GM23248 (cell line): ENCODE data around the gene DPP10. TPM values are rescaled to one million over a fixed set of nuclear protein-coding genes. Genes with fewer than 3 reads are reported as not detected.

Source experiments
- DNase-seq: peaks from one replicate; pipeline ENCODE4 v3.0.0-alpha.2; 2015
- H2AFZ ChIP-seq: fragments of 200-600 bp; sonication (generic); 2 replicates; pipeline ENCODE4 v1.6.1; 2016; ENCODE audit warnings: antibody characterized with exemption
- H3F3A ChIP-seq: fragments of 200-600 bp; sonication (generic); 2 replicates; pipeline ENCODE4 v1.6.1; 2016; ENCODE audit warnings: mild to moderate bottlenecking, antibody characterized with exemption, mixed run types; ENCODE audit not compliant: insufficient read depth
- H3K27ac ChIP-seq: fragments of 200-600 bp; sonication (generic); 2 replicates; pipeline ENCODE4 v1.5.1; 2016; ENCODE audit warnings: mild to moderate bottlenecking
- H3K27me3 ChIP-seq: fragments of 200-600 bp; sonication (generic); replicated peaks from 2 replicates; pipeline ENCODE4 v1.6.1; 2016; ENCODE audit warnings: mild to moderate bottlenecking; ENCODE audit not compliant: insufficient read depth
- H3K36me3 ChIP-seq: fragments of 200-600 bp; sonication (generic); 2 replicates; pipeline ENCODE4 v1.6.1; 2016; ENCODE audit warnings: low read depth, mild to moderate bottlenecking
- H3K4me1 ChIP-seq: fragments of 200-600 bp; sonication (generic); 2 replicates; pipeline ENCODE4 v1.6.1; 2016; ENCODE audit warnings: mild to moderate bottlenecking; ENCODE audit not compliant: insufficient read depth
- H3K4me2 ChIP-seq: fragments of 200-600 bp; sonication (generic); one replicate; pipeline ENCODE4 v1.6.1; 2016; ENCODE audit warnings: mild to moderate bottlenecking; ENCODE audit not compliant: unreplicated experiment
- H3K4me3 ChIP-seq: fragments of 200-600 bp; sonication (generic); 2 replicates; pipeline ENCODE4 v1.5.1; 2016; ENCODE audit warnings: mild to moderate bottlenecking
- H3K79me2 ChIP-seq: fragments of 200-600 bp; sonication (generic); 2 replicates; pipeline ENCODE4 v1.6.1; 2016; ENCODE audit warnings: mild to moderate bottlenecking; ENCODE audit not compliant: insufficient read depth
- H3K9ac ChIP-seq: fragments of 200-600 bp; sonication (generic); 2 replicates; pipeline ENCODE4 v1.6.1; 2016; ENCODE audit warnings: mild to moderate bottlenecking
- H3K9me2 ChIP-seq: fragments of 200-600 bp; sonication (generic); 2 replicates; pipeline ENCODE4 v1.6.1; 2016; ENCODE audit warnings: mixed run types, mild to moderate bottlenecking, moderate library complexity; ENCODE audit not compliant: insufficient read depth
- H3K9me3 ChIP-seq: fragments of 200-600 bp; sonication (generic); one replicate; pipeline ENCODE4 v1.6.1; 2017; ENCODE audit warnings: low read depth
- H4K20me1 ChIP-seq: fragments of 200-600 bp; sonication (generic); 2 replicates; pipeline ENCODE4 v1.6.0; 2016; ENCODE audit not compliant: insufficient read depth
- EZH2 ChIP-seq: fragments of 200-600 bp; sonication (generic); IDR thresholded peaks from 2 replicates; pipeline ENCODE4 v1.6.1; 2018; ENCODE audit warnings: antibody characterized with exemption, mild to moderate bottlenecking; ENCODE audit not compliant: insufficient read depth, poor library complexity, severe bottlenecking
- EZH2phosphoT487 ChIP-seq: fragments of 200-600 bp; sonication (generic); IDR thresholded peaks from 2 replicates; pipeline ENCODE4 v1.6.1; 2018; ENCODE audit warnings: antibody characterized with exemption, moderate library complexity, mild to moderate bottlenecking, low read depth; ENCODE audit not compliant: insufficient read depth
- WGBS, 2 experiments: methylation state at CpG; one replicate each; pipeline ENCODE4 v1.1.6; 2015 to 2017; ENCODE audit warnings: low lambda C conversion rate in 2 of 2, low coverage in 1 of 2; ENCODE audit errors: missing lambda C conversion rate in 2 of 2; 5-methylcytosine and 5-hydroxymethylcytosine counted together
- in situ Hi-C: fragments of 300-500 bp; cut with MboI; formaldehyde crosslinking; loops from 2 replicates; pipeline ENCODE4 v1.15.0; 2020
- polyA plus RNA-seq: library from polyadenylated mRNA; unstranded; fragments of >200 nt; fragmentation: Nextera tagmentation; extraction: Ambion mirVana; gene quantifications from 2 replicates; pipeline ENCODE4 v1.2.1, GENCODE V29; 2016
- total RNA-seq: library from RNA; depleted of rRNA; stranded (reverse); fragments of >200 nt; shearing (Covaris generic); gene quantifications from 2 replicates; pipeline ENCODE4 v1.2.3, GENCODE V29; 2014

The DPP10 gene
- total and polyA plus RNA-seq, 2 experiments from 2014 or later, result not detected

DNA sequence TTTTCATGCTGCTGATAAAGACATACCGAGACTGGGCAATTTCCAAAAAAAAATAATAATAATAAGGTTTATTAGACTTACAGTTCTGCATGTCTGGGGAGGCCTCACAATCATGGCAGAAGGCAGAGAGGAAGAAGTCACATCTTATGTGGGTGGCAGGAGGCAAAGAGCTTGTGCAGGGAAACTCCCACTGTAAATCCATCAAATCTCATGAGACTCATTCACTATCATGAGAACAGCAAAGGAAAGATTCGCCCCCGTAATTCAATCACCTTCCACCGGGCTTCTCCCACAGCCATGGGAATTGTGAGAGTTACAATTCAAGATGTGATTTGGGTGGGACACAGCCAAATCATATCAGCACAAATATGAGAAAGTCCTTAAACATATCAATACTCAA, 1314.8 kb downstream of the DPP10 start:
- no peak overlapping the region for H3K4me3 ChIP-seq
- H3F3A ChIP-seq, result no peaks in the 10 kb centered on the region
- H3K4me2 ChIP-seq, result no peak overlapping the region
- in situ Hi-C loops, result no loop called here
- H3K79me2 ChIP-seq, result no peaks in the 10 kb centered on the region
- H2AFZ ChIP-seq, result no peak overlapping the region
- H3K36me3 ChIP-seq, result no peaks in the 10 kb centered on the region
- no peaks in the 10 kb centered on the region for H3K9me2 ChIP-seq
- no peaks in the 10 kb centered on the region for H4K20me1 ChIP-seq
- 20 to 22% methylated on average over 4 of the region's 4 CpGs for WGBS, 2 experiments
- no peak overlapping the region for H3K9ac ChIP-seq
- no peak overlapping the region for H3K27ac ChIP-seq
- no peaks in the 10 kb centered on the region for H3K27me3 ChIP-seq
- TF ChIP-seq EZH2phosphoT487 (no peak), EZH2 (no peak)
- no peaks in the 10 kb centered on the region for H3K9me3 ChIP-seq
- H3K4me1 ChIP-seq, result no peaks in the 10 kb centered on the region
- DNase-seq, result no peak

DNA sequence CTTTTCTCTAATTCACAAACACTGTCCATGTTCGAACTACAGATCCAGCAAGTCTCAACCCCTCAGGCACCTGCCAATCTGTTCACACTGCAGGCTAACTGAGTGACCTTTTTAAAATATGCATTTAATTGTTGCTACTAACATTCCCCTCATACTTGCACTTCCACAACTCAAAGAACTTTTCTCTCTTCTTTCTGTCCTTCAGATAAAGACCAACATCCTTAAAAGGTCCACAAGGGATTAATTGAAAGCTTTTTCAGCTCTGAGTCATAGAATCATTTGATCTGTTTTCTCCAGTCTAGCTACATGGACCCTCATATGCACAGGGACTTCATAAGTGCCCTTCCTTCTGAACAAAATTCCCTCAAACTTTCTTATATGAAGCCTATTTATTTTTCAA, 1321.2 kb downstream of the DPP10 start:
- H3K36me3 ChIP-seq, result no peaks in the 10 kb centered on the region
- 0 to 3% methylated on average over 1 of the region's 1 CpG for WGBS, 2 experiments
- no peaks in the 10 kb centered on the region for H3K9me3 ChIP-seq
- no peaks in the 10 kb centered on the region for H3K27me3 ChIP-seq
- H3K4me1 ChIP-seq, result no peaks in the 10 kb centered on the region
- TF ChIP-seq EZH2phosphoT487, result no peak
- TF ChIP-seq EZH2, result no peak
- H3F3A ChIP-seq, result no peaks in the 10 kb centered on the region
- H3K4me3 ChIP-seq, result no peak overlapping the region
- DNase-seq, result no peak
- H3K79me2 ChIP-seq, result no peaks in the 10 kb centered on the region
- H3K9ac ChIP-seq, result no peak overlapping the region
- H2AFZ ChIP-seq, result no peak overlapping the region
- no peaks in the 10 kb centered on the region for H3K9me2 ChIP-seq
- H3K27ac ChIP-seq, result no peak overlapping the region
- in situ Hi-C loops, result no loop called here
- no peaks in the 10 kb centered on the region for H4K20me1 ChIP-seq
- no peak overlapping the region for H3K4me2 ChIP-seq

DNA sequence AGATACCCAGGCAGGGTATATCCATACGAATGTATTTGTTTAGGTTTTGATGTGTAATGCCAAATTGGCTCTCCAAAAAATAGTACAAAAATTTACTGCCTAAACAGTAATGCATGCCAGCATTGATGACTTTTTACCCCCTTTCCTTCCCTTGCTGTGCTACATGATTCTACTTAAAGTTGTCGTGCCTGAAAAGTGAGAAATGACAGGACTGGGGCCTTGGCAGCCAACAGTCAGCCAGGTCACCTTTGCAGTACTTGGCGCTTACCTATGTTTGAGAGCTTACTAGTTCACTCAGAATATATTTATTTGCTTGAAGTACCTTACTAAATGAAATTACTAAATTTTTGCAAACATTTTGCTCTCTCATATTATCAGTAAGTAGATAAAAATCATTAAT, 1329.1 kb downstream of the DPP10 start:
- H3F3A ChIP-seq, result no peaks in the 10 kb centered on the region
- H2AFZ ChIP-seq, result no peak overlapping the region
- no peaks in the 10 kb centered on the region for H3K27me3 ChIP-seq
- no peak overlapping the region for H3K27ac ChIP-seq
- DNase-seq, result no peak
- H3K4me3 ChIP-seq, result no peak overlapping the region
- no peaks in the 10 kb centered on the region for H3K36me3 ChIP-seq
- in situ Hi-C loops, result no loop called here
- 13 to 26% methylated on average over 3 of the region's 3 CpGs for WGBS, 2 experiments
- no peaks in the 10 kb centered on the region for H3K9me2 ChIP-seq
- H3K79me2 ChIP-seq, result no peaks in the 10 kb centered on the region
- H3K4me2 ChIP-seq, result no peak overlapping the region
- H4K20me1 ChIP-seq, result no peaks in the 10 kb centered on the region
- H3K9ac ChIP-seq, result no peak overlapping the region
- TF ChIP-seq EZH2phosphoT487, result no peak
- no peak for TF ChIP-seq EZH2
- H3K4me1 ChIP-seq, result no peaks in the 10 kb centered on the region
- no peaks in the 10 kb centered on the region for H3K9me3 ChIP-seq

DNA sequence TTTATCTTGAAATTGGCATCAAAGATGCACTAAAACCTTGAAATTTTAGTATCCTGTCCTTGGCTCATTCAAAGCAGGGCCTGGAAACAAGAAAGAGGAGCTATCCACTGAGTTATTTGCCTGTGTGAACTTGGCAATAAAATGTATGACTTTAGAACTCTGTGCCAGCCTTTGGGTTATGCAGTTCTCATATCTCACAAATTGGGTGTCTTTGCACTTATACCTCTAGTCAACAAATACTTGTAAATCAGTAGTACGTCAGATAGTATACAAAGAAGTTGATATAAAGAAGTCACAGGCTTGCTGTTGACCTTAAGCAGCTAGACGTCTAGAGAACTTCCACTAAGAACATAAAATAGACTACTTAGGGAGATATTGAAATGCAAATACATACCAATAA, 1331.9 kb downstream of the DPP10 start:
- no peaks in the 10 kb centered on the region for H4K20me1 ChIP-seq
- H3K9me2 ChIP-seq, result no peaks in the 10 kb centered on the region
- H3K4me3 ChIP-seq, result no peak overlapping the region
- TF ChIP-seq EZH2 (no peak), EZH2phosphoT487 (no peak)
- H3K27ac ChIP-seq, result no peak overlapping the region
- no peaks in the 10 kb centered on the region for H3K79me2 ChIP-seq
- in situ Hi-C loops, result no loop called here
- no peak for DNase-seq
- H3F3A ChIP-seq, result no peaks in the 10 kb centered on the region
- WGBS, 2 experiments, result 4 to 9% methylated on average over 2 of the region's 2 CpGs
- no peaks in the 10 kb centered on the region for H3K4me1 ChIP-seq
- H3K9me3 ChIP-seq, result no peaks in the 10 kb centered on the region
- H2AFZ ChIP-seq, result no peak overlapping the region
- no peak overlapping the region for H3K4me2 ChIP-seq
- H3K36me3 ChIP-seq, result no peaks in the 10 kb centered on the region
- no peaks in the 10 kb centered on the region for H3K27me3 ChIP-seq
- no peak overlapping the region for H3K9ac ChIP-seq

DNA sequence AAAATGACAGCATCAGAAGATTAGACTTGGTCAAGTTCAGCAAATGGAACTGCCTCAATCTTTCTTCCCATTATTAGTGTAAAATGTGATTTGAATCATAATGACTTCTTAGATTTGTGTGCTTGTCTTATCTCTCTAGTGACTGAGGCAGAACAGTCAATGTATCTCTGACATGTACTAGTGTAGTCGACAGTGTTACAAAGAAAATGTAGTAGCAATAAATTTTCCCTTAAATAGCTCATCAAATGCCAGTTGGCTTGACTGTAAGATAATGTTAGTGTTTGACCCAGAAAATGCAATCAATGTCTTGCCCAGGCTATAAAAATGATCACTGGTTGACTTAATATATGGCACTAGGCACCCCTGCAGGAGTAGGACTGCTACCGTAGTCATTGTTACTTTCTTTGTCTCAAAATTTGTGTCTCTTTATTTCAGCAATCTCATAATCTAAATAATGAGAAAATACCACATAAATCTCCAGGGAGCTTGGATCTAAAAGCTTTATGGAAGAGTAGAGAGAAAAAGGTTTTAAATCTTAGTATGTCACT, 1336.7 kb downstream of the DPP10 start:
- Histone ChIP-seq H3K9ac (no peak overlapping the region), H3K4me1 (no peaks in the 10 kb centered on the region), H3K4me2 (no peak overlapping the region), H3K27me3 (no peaks in the 10 kb centered on the region), H2AFZ (no peak overlapping the region), H3F3A (no peaks in the 10 kb centered on the region), H3K9me3 (no peaks in the 10 kb centered on the region), H3K36me3 (no peaks in the 10 kb centered on the region), H4K20me1 (no peaks in the 10 kb centered on the region), H3K27ac (no peak overlapping the region), H3K4me3 (no peak overlapping the region), H3K79me2 (no peaks in the 10 kb centered on the region), H3K9me2 (no peaks in the 10 kb centered on the region)
- no peak for DNase-seq
- 36 to 39% methylated on average over 2 of the region's 2 CpGs for WGBS, 2 experiments
- in situ Hi-C loops, result no loop called here
- no peak for TF ChIP-seq EZH2phosphoT487
- TF ChIP-seq EZH2, result no peak
